AG10803 (cell line): ENCODE data around the gene SERTAD3.
"Not testable (repeated sequence)": the region's sequence is repeated elsewhere in the genome, so short reads cannot be mapped to it uniquely, and the experiment has no call there.

Experiments used
- DNase-seq: peaks from one replicate; pipeline ENCODE4 v3.0.0; 2010; ENCODE audit warnings: low read depth
- H3K4me3 ChIP-seq: 2 replicates; pipeline ENCODE4 v1.5.1; 2011; ENCODE audit warnings: mild to moderate bottlenecking, low read length, control low read depth
- TF ChIP-seq, protein P1 (sequence below): conservative IDR thresholded peaks from 2 replicates; pipeline ENCODE4 v1.5.1; 2011; ENCODE audit warnings: mild to moderate bottlenecking, low read length, control low read depth, inconsistent platforms

Gene SERTAD3

DNA sequence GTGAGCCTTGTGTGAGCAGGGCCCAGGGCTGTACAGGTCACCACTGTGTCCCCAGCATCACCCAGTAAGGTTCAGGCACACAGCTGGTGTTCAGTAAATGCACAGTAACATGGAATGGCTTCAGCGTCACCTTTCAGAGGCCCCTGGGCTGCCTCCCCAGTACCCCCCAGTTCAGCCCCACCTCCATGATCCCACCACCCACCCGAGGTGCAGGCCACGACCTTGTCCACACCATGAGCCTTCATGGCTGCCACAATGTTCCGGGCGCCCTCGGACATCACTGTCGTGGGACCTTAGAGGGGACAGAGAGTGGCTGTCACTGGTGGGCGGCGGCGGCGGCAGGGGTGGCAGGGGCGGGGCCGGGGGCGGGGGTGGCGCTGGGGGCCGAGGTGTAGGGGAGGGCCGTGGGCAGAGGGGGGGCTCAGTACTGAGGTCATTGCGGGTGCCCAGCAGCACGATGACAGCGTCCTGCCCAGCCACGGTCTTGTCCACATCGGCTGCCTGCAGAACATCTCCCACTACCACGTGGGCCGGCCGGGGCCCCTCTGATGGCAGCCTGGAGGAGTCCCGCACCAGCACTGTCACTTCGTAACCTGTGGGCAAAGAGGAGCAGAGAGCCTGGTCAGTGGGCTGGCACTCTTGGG lies 13.9 kb upstream of the SERTAD3 start:
- no peak for DNase-seq
- TF ChIP-seq, protein P1, sequence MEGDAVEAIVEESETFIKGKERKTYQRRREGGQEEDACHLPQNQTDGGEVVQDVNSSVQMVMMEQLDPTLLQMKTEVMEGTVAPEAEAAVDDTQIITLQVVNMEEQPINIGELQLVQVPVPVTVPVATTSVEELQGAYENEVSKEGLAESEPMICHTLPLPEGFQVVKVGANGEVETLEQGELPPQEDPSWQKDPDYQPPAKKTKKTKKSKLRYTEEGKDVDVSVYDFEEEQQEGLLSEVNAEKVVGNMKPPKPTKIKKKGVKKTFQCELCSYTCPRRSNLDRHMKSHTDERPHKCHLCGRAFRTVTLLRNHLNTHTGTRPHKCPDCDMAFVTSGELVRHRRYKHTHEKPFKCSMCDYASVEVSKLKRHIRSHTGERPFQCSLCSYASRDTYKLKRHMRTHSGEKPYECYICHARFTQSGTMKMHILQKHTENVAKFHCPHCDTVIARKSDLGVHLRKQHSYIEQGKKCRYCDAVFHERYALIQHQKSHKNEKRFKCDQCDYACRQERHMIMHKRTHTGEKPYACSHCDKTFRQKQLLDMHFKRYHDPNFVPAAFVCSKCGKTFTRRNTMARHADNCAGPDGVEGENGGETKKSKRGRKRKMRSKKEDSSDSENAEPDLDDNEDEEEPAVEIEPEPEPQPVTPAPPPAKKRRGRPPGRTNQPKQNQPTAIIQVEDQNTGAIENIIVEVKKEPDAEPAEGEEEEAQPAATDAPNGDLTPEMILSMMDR: no peak
- no peak overlapping the region for H3K4me3 ChIP-seq

DNA sequence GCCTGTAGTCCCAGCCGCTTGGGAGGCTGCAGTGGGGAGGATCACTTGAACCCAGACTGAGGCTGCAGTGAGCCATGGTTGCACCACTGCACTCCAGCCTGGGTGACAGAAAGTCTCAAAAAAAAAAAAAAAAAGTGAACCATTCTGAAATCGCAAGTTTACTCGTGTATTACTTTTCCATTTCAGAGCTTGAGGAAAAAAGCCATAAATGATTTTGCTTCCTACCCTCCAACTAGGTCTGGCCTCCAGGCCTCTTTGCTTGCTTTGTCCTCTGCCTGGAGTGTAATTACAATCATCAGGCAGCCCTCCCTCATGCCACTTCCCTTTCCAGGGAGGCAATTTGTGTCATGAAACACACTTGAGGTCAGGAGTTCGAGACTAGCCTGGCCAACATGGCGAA lies 12.9 kb upstream of the SERTAD3 start:
- no peak overlapping the region for H3K4me3 ChIP-seq
- TF ChIP-seq, protein P1: no peak
- DNase-seq: no peak

DNA sequence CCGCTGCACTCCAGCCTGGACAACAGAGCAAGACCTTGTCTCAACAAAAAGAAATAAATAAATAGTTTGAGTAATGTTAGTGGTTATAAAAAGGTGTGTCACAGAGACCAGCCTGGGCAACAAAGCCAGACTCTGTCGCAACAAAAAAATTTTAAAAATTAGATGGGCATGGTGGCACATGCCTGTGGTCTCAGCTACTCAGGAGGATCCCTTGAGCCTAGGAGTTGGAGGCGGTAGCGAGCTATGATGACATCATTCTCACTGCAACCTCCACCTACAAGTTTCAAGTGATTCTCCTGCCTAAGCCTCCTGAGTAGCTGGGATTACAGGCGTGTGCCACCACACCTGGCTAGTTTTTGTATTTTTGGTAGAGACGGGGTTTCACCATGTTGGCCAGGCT lies 9.8 kb upstream of the SERTAD3 start:
- peak; percentile 65 for DNase-seq
- H3K4me3 ChIP-seq: not testable (repeated sequence)

DNA sequence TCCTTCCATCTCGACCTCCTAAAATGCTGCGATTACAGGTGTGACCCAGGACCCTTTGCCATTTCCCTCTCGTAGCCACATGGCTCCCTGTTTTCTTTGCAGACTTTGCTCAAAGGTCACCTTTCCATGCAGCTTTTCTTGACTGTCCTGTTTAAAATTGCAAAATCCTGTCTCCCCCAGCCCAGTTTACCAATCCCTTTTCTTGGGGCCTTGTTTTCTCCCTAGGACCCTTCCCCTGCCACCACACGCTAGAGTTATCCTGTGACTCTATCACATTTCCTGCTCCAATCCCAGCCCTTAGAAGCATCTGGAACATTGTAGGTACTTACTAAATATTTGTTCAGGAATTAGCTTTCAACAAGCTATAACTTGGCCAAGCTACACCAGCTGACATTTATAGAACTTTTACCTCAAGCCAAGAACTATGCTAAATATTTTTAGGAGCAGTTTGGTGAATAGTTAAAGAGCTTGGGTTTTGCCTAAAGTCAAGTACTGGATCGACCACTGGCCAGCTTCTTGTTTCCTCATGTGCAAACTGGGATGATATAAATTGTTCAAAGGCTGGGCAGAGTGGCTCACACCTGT lies 9.1 kb upstream of the SERTAD3 start:
- no peak overlapping the region for H3K4me3 ChIP-seq
- TF ChIP-seq, protein P1: no peak

DNA sequence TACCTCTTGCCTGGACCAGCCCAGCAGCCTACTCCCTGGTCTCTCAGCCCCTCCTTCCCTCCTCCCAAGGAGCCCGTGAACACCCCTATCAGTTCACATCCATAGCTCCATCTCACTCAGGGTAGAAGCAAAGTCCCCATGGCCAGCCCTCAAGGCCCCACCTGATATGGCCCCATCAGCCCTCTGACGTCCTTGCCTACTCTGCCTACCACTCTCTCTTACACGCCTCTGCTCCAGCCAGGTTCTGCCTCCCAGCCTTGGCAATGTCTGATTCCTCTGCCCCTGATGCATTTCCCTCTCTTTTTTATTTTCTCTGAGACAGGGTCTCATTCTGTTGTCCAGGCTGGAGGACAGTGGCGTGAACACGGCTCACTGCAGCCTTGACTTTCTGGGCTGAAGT lies 7.9 kb upstream of the SERTAD3 start:
- DNase-seq: no peak
- no peak overlapping the region for H3K4me3 ChIP-seq
- TF ChIP-seq, protein P1: no peak

More for the DNA sequence above, 9.1 kb upstream of the SERTAD3 start:
- peak; percentile 23 for DNase-seq

DNA sequence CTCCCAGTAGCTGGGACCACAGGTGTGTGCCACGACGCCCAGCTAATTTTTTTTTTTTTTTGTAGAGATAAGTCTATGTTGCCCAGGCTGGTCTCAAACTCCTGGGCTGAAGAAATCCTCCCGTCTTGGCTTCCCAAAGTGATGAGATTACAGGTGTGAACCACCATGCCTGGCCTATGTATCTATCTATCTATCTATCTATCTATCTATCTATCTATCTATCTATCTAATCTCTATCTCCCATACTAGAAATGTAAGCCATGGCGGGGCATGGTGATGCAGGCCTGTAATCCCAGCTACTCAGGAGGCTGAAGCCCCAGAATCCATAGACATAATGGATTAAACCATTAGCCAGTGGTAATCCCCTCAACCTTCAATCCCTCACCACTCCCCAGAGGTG lies 6.5 kb upstream of the SERTAD3 start:
- no peak overlapping the region for H3K4me3 ChIP-seq
- TF ChIP-seq, protein P1: no peak
- DNase-seq: no peak

DNA sequence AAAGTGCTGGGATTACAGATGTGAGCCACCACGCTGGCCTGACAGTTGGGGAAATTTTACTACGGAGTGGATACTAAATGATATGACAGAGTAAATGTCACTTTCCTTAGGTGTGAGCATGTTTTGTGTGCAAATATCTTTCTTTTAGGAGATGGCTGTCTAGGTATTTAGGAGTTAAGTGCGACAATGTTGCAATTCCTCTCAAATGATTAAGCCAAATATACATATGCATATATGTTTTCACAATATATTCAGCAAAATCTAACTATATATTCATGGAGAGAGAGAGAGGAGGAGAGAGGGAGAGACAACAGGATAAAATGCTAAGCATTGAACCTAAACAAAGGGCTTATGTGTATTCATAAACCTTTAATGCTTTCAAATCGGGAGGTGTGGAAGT lies 5.4 kb upstream of the SERTAD3 start:
- no peak for DNase-seq
- TF ChIP-seq, protein P1: no peak
- no peak overlapping the region for H3K4me3 ChIP-seq
